Middle frontal gyrus (tissue), 1 donor: Measurements from ENCODE around the gene TRIM62.
"Not testable (repeated sequence)": the region's sequence is repeated elsewhere in the genome, so short reads cannot be mapped to it uniquely, and the experiment has no call there.

Experiments
- DNase-seq: peaks from one replicate; pipeline ENCODE4 v3.0.0-alpha.2; 2015; ENCODE audit warnings: low spot score; ENCODE audit errors: extremely low spot score

TRIM62 gene

DNA sequence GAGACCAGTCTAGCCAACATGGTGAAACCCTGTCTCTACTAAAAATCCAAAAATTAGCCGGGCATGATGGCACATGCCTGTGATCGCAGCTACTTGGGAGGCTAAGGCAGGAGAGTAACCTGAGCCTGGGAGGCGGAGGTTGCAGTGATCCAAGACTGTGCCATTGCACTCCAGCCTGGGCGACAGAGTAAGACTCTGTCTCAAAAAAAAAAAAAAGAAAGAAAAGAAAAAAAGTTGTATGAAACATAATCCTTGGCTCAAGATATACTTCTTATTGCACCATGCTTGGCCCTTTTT lies 81.8 kb downstream of the TRIM62 start:
- DNase-seq, result not testable (repeated sequence)

DNA sequence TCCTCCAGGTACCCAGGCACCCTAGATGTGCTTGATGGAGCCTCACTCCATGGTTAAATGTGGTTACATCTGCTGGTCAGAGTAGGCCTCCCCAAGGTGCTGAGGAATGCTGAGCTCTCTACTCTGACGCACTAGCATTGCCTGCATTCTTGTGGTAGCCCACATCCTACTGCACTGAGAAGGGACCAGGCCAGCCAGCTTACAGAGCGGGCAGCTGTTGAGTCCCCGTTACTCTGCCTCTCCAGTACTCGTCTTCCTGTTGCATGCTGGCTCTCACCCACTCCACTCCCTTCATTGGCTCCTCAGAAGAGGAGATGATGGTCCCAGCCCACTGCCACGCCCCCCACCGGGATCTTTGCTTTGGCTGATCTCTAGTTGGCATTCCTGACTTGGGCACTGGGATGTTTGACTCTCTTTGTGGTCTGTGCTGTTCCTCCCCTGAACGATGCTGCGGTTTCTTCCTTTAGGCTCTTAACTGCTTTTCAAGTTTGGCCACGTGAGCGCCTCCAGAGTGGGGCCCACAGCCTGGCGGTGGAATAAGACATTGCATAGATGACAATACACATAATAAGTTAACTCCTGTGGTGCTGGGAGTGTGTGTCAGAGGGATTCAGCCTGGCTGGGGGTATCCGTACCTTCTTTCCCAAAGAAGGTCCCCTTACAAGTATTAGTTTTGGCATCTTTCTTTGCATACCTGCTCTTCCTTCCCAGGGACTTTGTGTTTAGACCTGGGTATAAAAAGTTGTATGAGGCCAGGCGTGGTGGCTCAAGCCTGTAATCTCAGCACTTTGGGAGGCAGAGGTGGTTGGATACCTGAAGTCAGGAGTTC lies 82.3 kb downstream of the TRIM62 start:
- DNase-seq, result no peak

DNA sequence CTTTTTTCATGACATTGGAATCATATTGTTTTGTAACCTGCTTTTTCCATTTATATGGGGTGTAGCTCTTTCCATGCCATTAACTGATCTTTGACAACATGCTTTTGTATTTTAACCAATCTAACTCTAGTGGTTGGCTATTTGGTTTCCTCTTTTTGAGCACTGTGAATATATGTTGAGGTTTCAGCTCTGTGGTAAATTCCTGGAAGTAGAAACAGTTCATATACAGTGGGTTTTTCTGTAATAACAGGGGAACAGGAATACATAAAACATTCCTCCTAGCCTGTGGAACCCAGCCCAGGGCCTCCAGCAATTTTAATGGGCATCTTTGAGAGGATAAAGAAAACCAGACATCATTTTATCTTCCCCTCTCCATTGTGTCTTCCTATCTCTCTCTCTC lies 83.5 kb downstream of the TRIM62 start:
- no peak for DNase-seq

DNA sequence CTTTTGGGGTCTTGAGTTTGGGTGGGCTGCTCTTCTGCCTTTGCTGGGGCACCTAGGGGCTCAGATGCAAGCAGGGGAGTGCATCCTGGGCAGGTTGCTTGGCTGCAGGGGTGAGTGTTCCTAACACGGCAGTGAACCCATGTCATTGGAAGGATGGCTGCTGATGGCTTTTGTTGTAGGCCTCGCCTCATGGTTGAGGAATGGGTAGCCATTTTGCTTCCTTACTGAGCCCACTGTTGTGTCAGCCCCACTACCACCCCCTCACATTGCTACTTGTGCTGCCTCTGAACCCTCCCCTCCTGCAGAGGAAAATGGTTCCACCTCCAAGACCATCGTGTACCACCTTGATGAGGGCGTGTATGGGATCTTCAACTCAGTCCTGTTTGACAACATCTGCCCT lies 84.1 kb downstream of the TRIM62 start:
- no peak for DNase-seq

DNA sequence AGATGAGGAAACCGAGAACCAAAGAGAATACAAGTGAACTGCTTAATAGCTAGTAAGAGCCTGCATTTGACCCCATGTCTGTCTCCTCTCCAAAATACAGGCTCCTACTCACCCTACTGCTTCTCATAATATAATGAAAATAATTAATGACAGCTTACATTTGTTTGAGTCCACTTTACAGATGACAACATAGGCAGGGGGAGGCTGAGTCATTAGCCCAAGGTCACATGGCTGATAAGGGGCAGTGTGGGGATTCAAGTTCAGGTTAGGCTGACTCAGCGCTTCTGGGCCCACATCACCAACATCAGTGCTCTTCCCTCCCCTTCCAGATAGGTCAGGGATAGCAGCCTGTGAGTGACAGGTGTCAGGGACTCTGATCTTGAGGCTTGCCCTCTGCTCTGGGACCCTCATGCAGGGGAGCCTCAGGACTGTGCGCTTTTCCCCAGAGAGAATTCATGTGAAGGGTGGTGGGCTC lies 84.7 kb downstream of the TRIM62 start:
- DNase-seq, result no peak

DNA sequence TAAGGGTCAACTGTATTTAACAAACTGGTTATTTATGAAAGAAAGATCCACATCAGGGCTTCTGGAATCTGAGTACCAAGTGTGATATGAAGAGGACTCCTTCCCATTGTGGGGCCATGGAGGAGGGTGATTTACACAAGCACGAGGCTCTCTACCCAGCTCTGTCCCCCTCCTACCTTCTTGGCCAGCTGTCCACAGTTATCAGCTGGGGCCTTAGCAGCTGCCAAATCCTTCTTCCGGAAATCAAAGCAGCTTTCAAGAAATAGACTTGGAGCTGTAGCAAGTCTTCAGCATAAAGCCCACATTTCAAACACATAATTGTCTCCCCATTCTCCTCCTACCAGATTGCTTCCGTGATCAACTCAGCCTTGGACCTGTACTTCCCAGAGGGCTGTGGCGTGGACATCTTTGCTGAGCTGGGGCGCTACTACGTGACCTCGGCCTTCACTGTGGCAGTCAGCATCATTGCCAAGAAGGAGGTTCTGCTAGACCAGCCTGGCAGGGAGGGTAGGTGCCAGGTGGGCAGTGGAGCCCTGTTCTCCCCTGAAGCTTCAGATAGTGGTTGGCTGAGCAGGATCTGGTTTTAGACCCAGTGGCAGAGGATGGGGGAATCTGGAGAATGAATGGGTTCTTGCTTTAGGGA lies 85.4 kb downstream of the TRIM62 start:
- DNase-seq, result no peak
